ENCODE measurements around the gene CD300LF.

- TF ChIP-seq SUZ12 (IDR thresholded peaks at IDR 0.05; ENCODE audit: extremely low read depth, insufficient read depth, insufficient read length) (no peak), ZNF274 (IDR thresholded peaks at IDR 0.05; ENCODE audit: low read depth, low read length) (no peak)
These were observed 24.8 kb downstream of the CD300LF start for GRCh38 chr17:74687886-74688285.
